ENCODE data around the gene ROR1. TPM values are rescaled to one million over a fixed set of nuclear protein-coding genes. Genes with fewer than 3 reads are reported as not detected.

ROR1 gene
- total RNA-seq, 1 experiment from 2014 or later, result 2.7 TPM

GRCh38 chr1:64136296-64136695 lies 362.5 kb downstream of the ROR1 start:
- Histone ChIP-seq H4K20me1 (ENCODE audit: insufficient read depth) (no peaks in the 10 kb centered on the region), H3K4me1 (ENCODE audit: control insufficient read depth in 1 of 2, insufficient read depth in 2 of 2, low read length in 2 of 2) (peaks cover 0 to 12% of the 10 kb centered on the region in 2 experiments; a peak in 2 of 4 replicates), H3K9me2 (ENCODE audit: insufficient read depth) (no peaks in the 10 kb centered on the region), H3K4me3 (replicated peaks in 1 of 2; ENCODE audit: low read depth in 1 of 2, low read length in 2 of 2) (no peak overlapping the region), H3K9ac (ENCODE audit: low read length) (no peak overlapping the region), H3K27ac (ENCODE audit: low read depth, low read length) (no peak overlapping the region), H2AFZ (ENCODE audit: low read depth, low read length, poor library complexity, severe bottlenecking) (no peak overlapping the region), H3K4me2 (ENCODE audit: low read length) (no peak overlapping the region), H3K9me3 (ENCODE audit: control insufficient read depth in 1 of 2, insufficient read depth in 1 of 2, low read depth in 1 of 2, low read length in 2 of 2) (no peaks in the 10 kb centered on the region), H3K27me3 (ENCODE audit: insufficient read depth, low read length) (no peaks in the 10 kb centered on the region), H3K79me2 (ENCODE audit: insufficient read depth, low read length) (no peaks in the 10 kb centered on the region), H3K36me3 (ENCODE audit: control insufficient read depth in 1 of 2, insufficient read depth in 2 of 2, low read length in 2 of 2) (no peaks in the 10 kb centered on the region)
- TF ChIP-seq CEBPB (IDR thresholded peaks at IDR 0.05; ENCODE audit: low read depth), result no peak
- TF ChIP-seq SIN3A (IDR thresholded peaks at IDR 0.05; ENCODE audit: low read depth), result no peak
- TF ChIP-seq POLR2AphosphoS5 (IDR thresholded peaks at IDR 0.05; ENCODE audit: low read depth, low read length), result no peak
- TF ChIP-seq ATF3 (IDR thresholded peaks at IDR 0.05), result no peak
- no peak for TF ChIP-seq MAX (IDR thresholded peaks at IDR 0.05)
- TF ChIP-seq YY1 (IDR thresholded peaks at IDR 0.05; ENCODE audit: extremely low read depth, insufficient replicate concordance, low read depth, low read length), result no peak
- TF ChIP-seq EZH2 (IDR thresholded peaks at IDR 0.05), result no peak
- no peak for TF ChIP-seq JUND (IDR thresholded peaks at IDR 0.05)
- no peak for TF ChIP-seq TCF7L2 (IDR thresholded peaks at IDR 0.05; ENCODE audit: borderline replicate concordance, extremely low read depth, insufficient read depth, insufficient read length)
- TF ChIP-seq ZFX (IDR thresholded peaks at IDR 0.05), result no peak
- no peak for TF ChIP-seq CBX3 (IDR thresholded peaks at IDR 0.05; ENCODE audit: low read depth)
- no peak for TF ChIP-seq SRF (IDR thresholded peaks at IDR 0.05; ENCODE audit: low read depth)
- intact Hi-C loops (cut with micrococcal nuclease), result loop anchor here (5.0 kb wide), 3 partner anchors 364 to 579 kb away; partner anchors contain the start of gene ROR1
- ATAC-seq (no peak), DNase-seq (ENCODE audit: low read depth, low spot score) (no peak)
- POLR2A ChIA-PET, result no interaction called here
- CTCF ChIA-PET, result interaction anchor here (0.7 to 3.0 kb wide), 5 partner anchors 19 to 445 kb away, joined by 3 to 55 read pairs (median 28); no protein-coding TSS in a partner anchor
- BruUV-seq (replicated peaks), result no TSS peak
- RAD21 ChIA-PET (ENCODE audit: low non-redundant PET in 1 of 2, low total read pairs in 2 of 2, uncharacterized antibody in 2 of 2, unreplicated experiment in 2 of 2), result interaction anchor here in 1 of 2 experiments (1.2 kb wide), 1 partner anchor 201 kb away, joined by 8 read pairs; no protein-coding TSS in a partner anchor

Data from HCT116 (cell line).